Kidney epithelial cell (primary cell): ENCODE results near the gene ZBTB7B. TPM values are rescaled to one million over a fixed set of nuclear protein-coding genes. Genes with fewer than 3 reads are reported as not detected.
A peak's percentile ranks its signal among the peaks of the same experiment; 100 is the strongest.

Experiments
- DNase-seq: peaks from one replicate; pipeline ENCODE4 v3.0.0-alpha.2; 2010; ENCODE audit warnings: low read depth
- H3K27me3 ChIP-seq: 2 replicates; pipeline ENCODE4 v1.6.0; 2011; ENCODE audit warnings: low read length; ENCODE audit not compliant: control insufficient read depth, insufficient read depth
- H3K36me3 ChIP-seq: 2 replicates; pipeline ENCODE4 v1.5.1; 2011; ENCODE audit warnings: low read length; ENCODE audit not compliant: control insufficient read depth, insufficient read depth
- H3K4me3 ChIP-seq: 2 replicates; pipeline ENCODE4 v1.5.1; 2011; ENCODE audit warnings: low read depth, mild to moderate bottlenecking, control low read depth, low read length
- CTCF ChIP-seq: IDR thresholded peaks from 2 replicates; pipeline ENCODE4 v1.5.1; 2011; ENCODE audit warnings: mild to moderate bottlenecking, moderate library complexity, low read length, control low read depth, inconsistent platforms; ENCODE audit not compliant: insufficient read depth, poor library complexity, severe bottlenecking
- total RNA-seq: library from RNA; depleted of rRNA; stranded (reverse); fragments of >200 nt; gene quantifications from 2 replicates; pipeline ENCODE4 v1.2.3, GENCODE V29; 2015

Gene ZBTB7B
- 28.0 and 40.3 TPM in 2 replicates for total RNA-seq

- TF ChIP-seq CTCF = no peak
- no peak for DNase-seq
- H3K36me3 ChIP-seq = no peaks in the 10 kb centered on the region
- H3K27me3 ChIP-seq = no peaks in the 10 kb centered on the region
- H3K4me3 ChIP-seq = peak within 1 kb of the TSS; percentile 94
Measured at GRCh38 chr1:155002464-155003226, at the start of gene ZBTB7B. TSS of gene ZBTB7B (plus strand) at chr1:155002802. CDS start at chr1:155014661, 11,859 bp downstream.

GRCh38 chr1:154953611-154954038 is 49.0 kb upstream of the ZBTB7B start:
- no peaks in the 10 kb centered on the region for H3K27me3 ChIP-seq
- no peak overlapping the region for H3K4me3 ChIP-seq
- DNase-seq = no peak
- no peak for TF ChIP-seq CTCF
- no peaks in the 10 kb centered on the region for H3K36me3 ChIP-seq

GRCh38 chr1:154954541-154954940 is 48.1 kb upstream of the ZBTB7B start:
- no peak for TF ChIP-seq CTCF
- DNase-seq = no peak
- no peaks in the 10 kb centered on the region for H3K27me3 ChIP-seq
- H3K36me3 ChIP-seq = peaks cover under 1% of the 10 kb centered on the region
- no peak overlapping the region for H3K4me3 ChIP-seq

GRCh38 chr1:154955039-154955717 is 47.4 kb upstream of the ZBTB7B start:
- no peak for TF ChIP-seq CTCF
- no peaks in the 10 kb centered on the region for H3K27me3 ChIP-seq
- peak overlapping the region; percentile 50 for H3K4me3 ChIP-seq
- peaks cover 2% of the 10 kb centered on the region for H3K36me3 ChIP-seq
- DNase-seq = peak; percentile 73

- peak; percentile 79 for DNase-seq
Measured at GRCh38 chr1:154955718-154956543, 46.7 kb upstream of the ZBTB7B start, which contains the start of gene PBXIP1. TSS of gene PBXIP1 (minus strand) at chr1:154956099. CDS start at chr1:154953721, 2,378 bp downstream.

More at GRCh38 chr1:154955718-154956543, 46.7 kb upstream of the ZBTB7B start, which contains the start of gene PBXIP1:
- H3K36me3 ChIP-seq = peaks cover 2% of the 10 kb centered on the region
- peak within 1 kb of the TSS; percentile 50 for H3K4me3 ChIP-seq
- TF ChIP-seq CTCF = peak; percentile 39
- H3K27me3 ChIP-seq = no peaks in the 10 kb centered on the region
